Brain microvascular endothelial cell (primary cell): ENCODE data around the gene ESRRG.

Source experiments
- DNase-seq: peaks from one replicate; pipeline ENCODE4 v3.0.0-alpha.2; 2020
- H3K27ac ChIP-seq: fragments of 250-450 bp; sonication (Bioruptor Pico); 2 replicates; pipeline ENCODE4 v1.5.1; 2020; ENCODE audit warnings: mild to moderate bottlenecking, moderate library complexity
- H3K27me3 ChIP-seq: fragments of 250-450 bp; sonication (Bioruptor Pico); replicated peaks from 2 replicates; pipeline ENCODE4 v1.5.1; 2020; ENCODE audit warnings: mild to moderate bottlenecking
- H3K36me3 ChIP-seq: fragments of 250-450 bp; sonication (Bioruptor Pico); replicated peaks from 2 replicates; pipeline ENCODE4 v1.5.1; 2020; ENCODE audit warnings: mild to moderate bottlenecking
- H3K4me3 ChIP-seq: 2 replicates; pipeline ENCODE4 v1.5.1; 2011; ENCODE audit warnings: low read depth, mild to moderate bottlenecking, control low read depth, low read length, moderate library complexity
- in situ Hi-C: cut with HindIII; loops from 2 replicates; pipeline ENCODE4 v1.10.0; 2017; ENCODE audit warnings: low sequenced_read_pairs, low pct_ligation_motif_present
- TF ChIP-seq, protein P1 (sequence below): IDR thresholded peaks from 2 replicates; pipeline ENCODE4 v1.5.1; 2011; ENCODE audit warnings: low read depth, mild to moderate bottlenecking, moderate library complexity, low read length, control low read depth, inconsistent platforms; ENCODE audit errors: missing control alignments

ESRRG gene

DNA sequence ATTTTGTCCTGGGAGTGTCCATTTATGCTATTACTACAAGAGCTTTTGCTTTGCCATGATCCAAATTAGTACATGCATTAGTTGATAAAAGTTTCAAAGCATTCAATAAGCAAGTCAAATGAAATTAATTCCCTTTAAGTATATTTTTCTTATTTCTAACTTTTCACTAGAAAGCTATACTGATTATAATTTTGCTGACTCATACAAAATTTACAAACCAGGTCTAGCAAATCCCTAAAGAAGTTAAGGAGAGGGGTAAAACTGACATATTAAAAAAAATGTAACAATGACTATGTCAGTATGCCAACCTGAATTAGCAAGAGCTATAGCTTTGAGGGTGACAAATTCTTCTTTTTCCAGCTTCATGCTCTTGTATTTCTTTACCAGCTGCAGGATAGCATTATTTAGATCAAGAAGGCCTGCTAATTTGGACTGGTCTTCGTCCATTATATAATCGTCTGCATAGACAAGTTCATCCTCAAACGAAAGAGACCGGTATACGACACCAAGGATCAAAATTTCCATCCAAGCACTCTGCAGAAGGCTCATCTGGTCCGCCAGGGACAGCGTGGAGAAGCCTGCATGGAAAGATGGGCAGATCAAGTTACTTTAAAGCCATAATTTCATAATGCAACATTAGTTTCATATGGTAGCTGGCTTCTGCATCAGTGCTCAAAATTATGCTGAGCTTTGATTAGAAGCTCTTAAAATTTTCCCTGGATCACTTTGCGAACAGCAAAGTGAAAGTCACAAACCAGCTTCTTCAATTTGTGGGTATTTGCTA lies 204.2 kb downstream of the ESRRG start:
- Histone ChIP-seq H3K36me3 (no peaks in the 10 kb centered on the region), H3K27me3 (no peaks in the 10 kb centered on the region), H3K4me3 (no peak overlapping the region), H3K27ac (no peak overlapping the region)
- in situ Hi-C loops, result no loop called here
- DNase-seq, result no peak
- TF ChIP-seq, protein P1, sequence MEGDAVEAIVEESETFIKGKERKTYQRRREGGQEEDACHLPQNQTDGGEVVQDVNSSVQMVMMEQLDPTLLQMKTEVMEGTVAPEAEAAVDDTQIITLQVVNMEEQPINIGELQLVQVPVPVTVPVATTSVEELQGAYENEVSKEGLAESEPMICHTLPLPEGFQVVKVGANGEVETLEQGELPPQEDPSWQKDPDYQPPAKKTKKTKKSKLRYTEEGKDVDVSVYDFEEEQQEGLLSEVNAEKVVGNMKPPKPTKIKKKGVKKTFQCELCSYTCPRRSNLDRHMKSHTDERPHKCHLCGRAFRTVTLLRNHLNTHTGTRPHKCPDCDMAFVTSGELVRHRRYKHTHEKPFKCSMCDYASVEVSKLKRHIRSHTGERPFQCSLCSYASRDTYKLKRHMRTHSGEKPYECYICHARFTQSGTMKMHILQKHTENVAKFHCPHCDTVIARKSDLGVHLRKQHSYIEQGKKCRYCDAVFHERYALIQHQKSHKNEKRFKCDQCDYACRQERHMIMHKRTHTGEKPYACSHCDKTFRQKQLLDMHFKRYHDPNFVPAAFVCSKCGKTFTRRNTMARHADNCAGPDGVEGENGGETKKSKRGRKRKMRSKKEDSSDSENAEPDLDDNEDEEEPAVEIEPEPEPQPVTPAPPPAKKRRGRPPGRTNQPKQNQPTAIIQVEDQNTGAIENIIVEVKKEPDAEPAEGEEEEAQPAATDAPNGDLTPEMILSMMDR, result no peak

DNA sequence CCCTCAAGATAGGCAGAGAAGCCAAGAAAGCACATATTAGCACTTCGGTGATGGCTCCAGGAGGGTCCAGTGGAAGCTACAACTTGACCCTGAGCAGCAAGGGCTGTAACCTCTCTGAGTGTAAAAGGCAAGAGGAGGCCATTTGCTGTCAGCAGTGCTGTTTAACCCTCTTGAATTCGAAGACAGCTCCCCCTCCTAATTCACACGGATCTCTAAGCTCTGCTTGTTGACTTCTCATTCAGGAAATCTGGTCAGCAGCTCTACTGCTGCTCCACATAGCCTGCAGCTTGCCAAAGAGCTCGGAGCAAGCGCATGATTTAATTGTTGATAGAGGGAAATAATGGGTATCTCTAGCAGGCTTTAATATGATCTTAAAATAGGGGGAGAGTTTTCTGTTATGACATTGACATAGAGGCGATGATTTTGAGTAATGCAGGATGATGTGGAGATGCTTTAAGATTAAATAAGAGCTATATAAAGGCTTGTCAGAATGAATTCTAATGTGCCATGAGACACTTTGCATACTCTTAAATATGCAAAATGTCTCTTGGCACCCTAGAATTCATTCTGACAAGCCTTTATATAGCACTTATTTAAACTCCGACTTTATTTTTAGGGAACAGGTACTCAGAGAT lies 220.6 kb downstream of the ESRRG start:
- TF ChIP-seq, protein P1, result no peak
- no peak for DNase-seq
- no peak overlapping the region for H3K4me3 ChIP-seq
- no peaks in the 10 kb centered on the region for H3K36me3 ChIP-seq
- H3K27me3 ChIP-seq, result no peaks in the 10 kb centered on the region
- in situ Hi-C loops, result no loop called here
- no peak overlapping the region for H3K27ac ChIP-seq

DNA sequence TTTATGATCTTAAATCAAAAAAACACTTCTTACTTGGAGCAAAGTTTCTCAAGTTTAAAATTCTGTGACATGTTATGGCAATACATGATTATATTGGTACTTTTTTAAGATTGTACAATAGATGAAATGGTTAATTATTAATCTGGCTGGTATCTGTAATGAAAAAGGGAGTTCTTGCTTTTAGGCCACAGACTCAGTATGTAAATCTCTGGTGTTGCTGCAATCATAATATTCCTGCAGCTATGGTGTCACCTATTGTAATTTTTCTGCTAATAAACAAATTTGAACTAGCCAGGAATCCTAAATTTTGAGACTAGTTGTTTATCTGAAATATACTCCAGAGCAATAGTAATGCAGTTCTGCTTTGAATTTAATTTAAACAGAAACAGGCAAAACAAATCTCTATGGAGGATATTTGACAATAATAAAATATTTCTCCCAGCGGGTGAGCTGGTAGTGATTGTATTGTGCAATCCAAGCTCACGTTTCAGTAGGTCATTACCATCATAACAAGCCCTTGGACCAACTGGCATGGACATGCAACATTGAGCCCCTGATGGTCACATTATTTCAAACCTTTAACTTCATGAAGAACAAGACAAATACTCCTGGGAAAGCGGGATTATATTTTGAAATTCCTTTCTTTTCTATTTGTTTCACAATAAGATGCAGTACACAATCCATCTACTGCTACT lies 222.8 kb downstream of the ESRRG start:
- TF ChIP-seq, protein P1, result no peak

DNA sequence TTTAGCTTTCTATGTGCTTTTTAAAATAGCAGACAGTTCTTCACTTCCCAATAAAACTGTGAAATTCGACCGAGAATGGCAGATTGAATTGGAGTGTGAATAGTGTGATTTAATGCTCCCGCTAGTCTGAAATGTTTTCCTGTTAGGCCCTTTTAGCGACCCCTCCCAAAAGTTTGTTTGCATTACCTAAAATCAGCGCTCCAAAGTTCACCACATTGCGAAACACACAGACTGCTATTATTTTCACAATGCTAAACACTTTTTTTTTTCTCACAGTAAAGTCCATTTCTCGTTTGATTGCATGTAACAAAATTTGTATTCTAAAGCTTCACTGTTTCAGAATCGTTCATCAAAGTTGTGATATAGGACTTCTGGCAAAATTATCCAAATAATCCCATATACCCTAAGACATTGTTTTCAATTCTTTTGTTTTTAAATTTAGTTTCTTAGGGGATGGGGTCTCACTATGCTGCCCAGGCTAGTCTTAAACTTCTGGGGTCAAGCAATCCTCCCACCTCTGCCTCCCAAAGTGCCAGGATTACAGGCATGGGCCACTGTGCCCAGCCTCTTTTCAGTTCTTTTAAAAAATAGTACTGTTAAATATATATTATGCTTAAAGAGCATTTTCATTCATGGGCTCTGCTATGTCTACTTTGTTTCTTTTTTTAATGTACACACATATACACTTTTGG lies 223.5 kb downstream of the ESRRG start:
- DNase-seq, result no peak
- Histone ChIP-seq H3K27ac (no peak overlapping the region), H3K27me3 (no peaks in the 10 kb centered on the region), H3K4me3 (no peak overlapping the region), H3K36me3 (no peaks in the 10 kb centered on the region)
- in situ Hi-C loops, result no loop called here
- TF ChIP-seq, protein P1, result no peak

More for the DNA sequence above, 222.8 kb downstream of the ESRRG start:
- DNase-seq, result no peak
- in situ Hi-C loops, result no loop called here
- H3K27me3 ChIP-seq, result no peaks in the 10 kb centered on the region
- no peak overlapping the region for H3K27ac ChIP-seq
- no peaks in the 10 kb centered on the region for H3K36me3 ChIP-seq
- no peak overlapping the region for H3K4me3 ChIP-seq

DNA sequence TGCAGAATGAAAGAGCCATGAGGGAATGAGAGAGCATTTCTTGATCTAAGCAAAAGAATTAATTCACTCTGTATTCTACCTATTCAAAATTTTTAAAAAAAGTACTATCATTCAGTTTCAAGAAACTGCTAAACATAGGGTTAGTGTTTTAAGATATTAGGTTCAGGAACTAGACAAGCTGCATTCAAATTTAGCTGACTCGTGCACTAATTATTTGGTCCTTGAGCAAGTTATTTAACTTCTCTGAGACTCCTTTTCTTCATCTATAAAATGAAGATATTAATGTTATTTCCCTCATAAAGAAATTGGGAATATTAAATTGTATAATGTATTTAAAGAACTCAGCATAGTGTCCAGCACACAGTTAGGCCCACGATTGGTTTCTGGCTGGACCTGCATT lies 225.0 kb downstream of the ESRRG start:
- no peak overlapping the region for H3K27ac ChIP-seq
- no peaks in the 10 kb centered on the region for H3K27me3 ChIP-seq
- no peak for DNase-seq
- TF ChIP-seq, protein P1, result no peak
- H3K36me3 ChIP-seq, result no peaks in the 10 kb centered on the region
- H3K4me3 ChIP-seq, result no peak overlapping the region
- in situ Hi-C loops, result no loop called here
